Liver (tissue), 9 donors: ENCODE results near the gene DOCK8. TPM values are rescaled to one million over a fixed set of nuclear protein-coding genes. Genes with fewer than 3 reads are reported as not detected.

Experiments
- DNase-seq: peaks from one replicate; pipeline ENCODE4 v3.0.0-alpha.2; 2017; ENCODE audit warnings: low spot score
- H3K27ac ChIP-seq, 2 donors: one replicate each; pipeline ENCODE4 v1.7.0; 2013; ENCODE audit warnings: inconsistent platforms in 2 of 2, low read length in 2 of 2, control low read depth in 1 of 2, low read depth in 1 of 2, mild to moderate bottlenecking in 1 of 2
- H3K27me3 ChIP-seq, 4 donors: one replicate each; pipeline versions ENCODE4 v1.6.1 to v1.7.0; 2013; ENCODE audit warnings: low read length in 3 of 4, inconsistent platforms in 1 of 4, mild to moderate bottlenecking in 1 of 4, moderate library complexity in 1 of 4; ENCODE audit not compliant: control insufficient read depth in 4 of 4, insufficient read depth in 4 of 4
- H3K36me3 ChIP-seq, 4 donors: one replicate each; pipeline versions ENCODE4 v1.6.1 to v1.7.0; 2013; ENCODE audit warnings: low read length in 3 of 4, mild to moderate bottlenecking in 3 of 4, low read depth in 1 of 4, moderate library complexity in 1 of 4; ENCODE audit not compliant: control insufficient read depth in 4 of 4, insufficient read depth in 3 of 4
- H3K4me1 ChIP-seq, 4 donors: one replicate each; pipeline versions ENCODE4 v1.6.1 to v1.7.0; 2013; ENCODE audit warnings: low read length in 3 of 4, mild to moderate bottlenecking in 3 of 4, moderate library complexity in 1 of 4; ENCODE audit not compliant: control insufficient read depth in 4 of 4, insufficient read depth in 4 of 4
- H3K4me3 ChIP-seq, 3 donors: one replicate each; pipeline versions ENCODE4 v1.6.1 to v1.7.0; 2013; ENCODE audit warnings: low read length in 3 of 3, control low read depth in 1 of 3, low read depth in 1 of 3, mild to moderate bottlenecking in 1 of 3
- H3K9ac ChIP-seq, 2 donors: one replicate each; pipeline ENCODE4 v1.7.0; 2013; ENCODE audit warnings: low read length in 2 of 2, mild to moderate bottlenecking in 2 of 2, moderate library complexity in 2 of 2, control low read depth in 1 of 2, low read depth in 1 of 2
- H3K9me3 ChIP-seq, 4 donors: one replicate each; pipeline versions ENCODE4 v1.6.1 to v1.7.0; 2013; ENCODE audit warnings: low read length in 3 of 4; ENCODE audit not compliant: control insufficient read depth in 4 of 4
- ATF3 ChIP-seq: IDR thresholded peaks from 2 replicates; pipeline ENCODE4 v1.6.1; 2016; ENCODE audit warnings: antibody characterized with exemption
- EGR1 ChIP-seq, 2 donors: IDR thresholded peaks; 2 replicates each; pipeline ENCODE4 v1.6.1; 2016 to 2018; ENCODE audit warnings: antibody characterized with exemption in 2 of 2, low read depth in 2 of 2
- FOXA1 ChIP-seq: IDR thresholded peaks from 2 replicates; pipeline ENCODE4 v1.6.1; 2016; ENCODE audit warnings: antibody characterized with exemption
- FOXA2 ChIP-seq: IDR thresholded peaks from 2 replicates; pipeline ENCODE4 v1.6.1; 2016; ENCODE audit warnings: antibody characterized with exemption
- GABPA ChIP-seq, 2 donors: IDR thresholded peaks in 1 of 2; conservative IDR thresholded peaks in 1 of 2; 2 replicates each; pipeline ENCODE4 v1.6.1; 2016; ENCODE audit warnings: antibody characterized with exemption in 2 of 2, mild to moderate bottlenecking in 1 of 2, moderate library complexity in 1 of 2
- HNF4G ChIP-seq: IDR thresholded peaks from 2 replicates; pipeline ENCODE4 v1.6.1; 2016; ENCODE audit warnings: antibody characterized with exemption
- JUND ChIP-seq, 2 donors: IDR thresholded peaks; 2 replicates each; pipeline ENCODE4 v1.6.1; 2016; ENCODE audit warnings: antibody characterized with exemption in 2 of 2
- NR2F2 ChIP-seq: IDR thresholded peaks from 2 replicates; pipeline ENCODE4 v1.6.1; 2016; ENCODE audit warnings: antibody characterized with exemption
- RAD21 ChIP-seq, 2 donors: IDR thresholded peaks; 2 replicates each; pipeline ENCODE4 v1.6.1; 2016; ENCODE audit warnings: antibody characterized with exemption in 2 of 2, mild to moderate bottlenecking in 2 of 2
- REST ChIP-seq: IDR thresholded peaks from 2 replicates; pipeline ENCODE4 v1.6.1; 2016; ENCODE audit warnings: antibody characterized with exemption, mild to moderate bottlenecking
- SP1 ChIP-seq: IDR thresholded peaks from 2 replicates; pipeline ENCODE4 v1.6.1; 2018; ENCODE audit warnings: antibody characterized with exemption, mild to moderate bottlenecking
- TAF1 ChIP-seq: conservative IDR thresholded peaks from 2 replicates; pipeline ENCODE4 v1.6.1; 2016; ENCODE audit warnings: antibody characterized with exemption, mild to moderate bottlenecking
- YY1 ChIP-seq: IDR thresholded peaks from 2 replicates; pipeline ENCODE4 v1.6.1; 2016; ENCODE audit warnings: antibody characterized with exemption, mild to moderate bottlenecking
- WGBS: extraction: QIAGEN DNeasy Blood & Tissue Kit; methylation state at CpG from one replicate; pipeline ENCODE4 v1.1.7; 2013; 5-methylcytosine and 5-hydroxymethylcytosine counted together
- polyA plus RNA-seq, 2 donors: library from polyadenylated mRNA; stranded (reverse) in 1 of 2; unstranded in 1 of 2; fragments of 200-250 nt in 1 of 2; fragments of >200 nt in 1 of 2; fragmentation: Nextera tagmentation in 1 of 2; extraction: Ambion mirVana in 1 of 2; gene quantifications; one replicate each; pipeline versions ENCODE4 v1.2.1 to v1.2.3, GENCODE V29; 2013 to 2015
- total RNA-seq, 2 donors: library from RNA; depleted of rRNA; stranded (reverse); fragments of >200 nt; gene quantifications; one replicate each; pipeline ENCODE4 v1.2.3, GENCODE V29; 2014
- TF ChIP-seq, protein P1 (sequence below): fragments of 150-350 bp; IDR thresholded peaks from 2 replicates; pipeline ENCODE4 v1.5.1; 2017; ENCODE audit warnings: improper control_type of control experiment, low read depth, low read length; ENCODE audit not compliant: missing input control
- TF ChIP-seq, protein P2 (sequence below): IDR thresholded peaks from 2 replicates; pipeline ENCODE4 v1.6.1; 2016; ENCODE audit warnings: antibody characterized with exemption
- TF ChIP-seq, protein P3 (sequence below): IDR thresholded peaks from 2 replicates; pipeline ENCODE4 v1.6.1; 2016; ENCODE audit warnings: antibody characterized with exemption
- donor health status: healthy.
- donor health status: healthy.
- donor health status: healthy.
- donor health status: healthy.
- donor health status: healthy.

DOCK8 gene
- total and polyA plus RNA-seq, 4 donors, result 3.8 to 22.6 (median 7.4) TPM

DNA sequence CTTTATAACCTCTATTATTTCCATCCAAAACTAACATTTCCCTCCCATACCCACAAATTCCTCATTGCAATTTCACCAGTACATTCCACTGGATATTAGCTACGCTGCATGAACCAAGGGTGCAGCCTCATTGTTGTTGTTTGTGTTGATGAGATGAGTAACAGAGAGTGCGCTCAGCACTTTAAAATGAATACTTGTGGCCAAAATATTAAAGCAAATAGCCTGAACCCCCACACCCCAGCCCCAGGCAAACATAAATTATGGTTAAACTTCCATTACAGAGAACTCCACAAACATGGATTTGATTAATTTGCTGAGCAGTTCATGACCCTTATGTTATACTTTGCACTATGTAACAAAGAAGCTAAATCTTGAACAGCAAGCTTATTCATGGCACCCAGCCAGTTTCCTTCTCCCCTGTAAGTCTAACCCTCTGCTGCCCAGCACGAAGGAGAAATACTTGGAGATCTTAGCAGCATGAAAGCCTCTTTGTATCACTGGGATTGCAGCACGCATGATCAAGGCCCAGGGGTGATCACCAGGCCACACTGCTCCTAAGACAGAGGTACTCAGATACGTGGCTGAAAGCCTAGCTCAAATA, 205.0 kb downstream of the DOCK8 start:
- H3K36me3 ChIP-seq, result peaks cover 0 to 5% (median under 1%) of the 10 kb centered on the region in 4 donors
- H3K27ac ChIP-seq, result no peak overlapping the region
- TF ChIP-seq HNF4G (no peak), JUND (IDR thresholded peaks at IDR 0.05) (no peak), ATF3 (no peak)
- no peak overlapping the region for H3K4me3 ChIP-seq
- WGBS, result 89% methylated on average over 5 of the region's 5 CpGs
- no peak for DNase-seq
- H3K9ac ChIP-seq, result no peak overlapping the region
- H3K4me1 ChIP-seq, result no peaks in the 10 kb centered on the region
- H3K27me3 ChIP-seq, result peaks cover 0 to 6% (median 0%) of the 10 kb centered on the region in 4 donors
- no peaks in the 10 kb centered on the region for H3K9me3 ChIP-seq

GRCh38 chr9:421896-422295, 207.2 kb downstream of the DOCK8 start:
- H3K4me1 ChIP-seq, result no peaks in the 10 kb centered on the region
- no peak overlapping the region for H3K27ac ChIP-seq
- peaks cover 0 to 3% (median 0%) of the 10 kb centered on the region in 4 donors for H3K27me3 ChIP-seq
- no peaks in the 10 kb centered on the region for H3K9me3 ChIP-seq
- peaks cover 0 to 5% (median under 1%) of the 10 kb centered on the region in 4 donors for H3K36me3 ChIP-seq
- no peak for DNase-seq
- H3K4me3 ChIP-seq, result no peak overlapping the region
- TF ChIP-seq NR2F2 (no peak), ATF3 (no peak), FOXA2 (no peak), JUND (IDR thresholded peaks at IDR 0.05) (no peak), HNF4G (no peak), GABPA (IDR thresholded peaks at IDR 0.05 in 1 of 2, conservative IDR thresholded peaks at IDR 0.05 in 1 of 2) (no peak), EGR1 (IDR thresholded peaks at IDR 0.05; ENCODE audit: low read depth in 2 of 2) (no peak), TAF1 (no peak), REST (no peak), SP1 (no peak), FOXA1 (no peak), YY1 (no peak), RAD21 (IDR thresholded peaks at IDR 0.05) (no peak)
- TF ChIP-seq, protein P1, sequence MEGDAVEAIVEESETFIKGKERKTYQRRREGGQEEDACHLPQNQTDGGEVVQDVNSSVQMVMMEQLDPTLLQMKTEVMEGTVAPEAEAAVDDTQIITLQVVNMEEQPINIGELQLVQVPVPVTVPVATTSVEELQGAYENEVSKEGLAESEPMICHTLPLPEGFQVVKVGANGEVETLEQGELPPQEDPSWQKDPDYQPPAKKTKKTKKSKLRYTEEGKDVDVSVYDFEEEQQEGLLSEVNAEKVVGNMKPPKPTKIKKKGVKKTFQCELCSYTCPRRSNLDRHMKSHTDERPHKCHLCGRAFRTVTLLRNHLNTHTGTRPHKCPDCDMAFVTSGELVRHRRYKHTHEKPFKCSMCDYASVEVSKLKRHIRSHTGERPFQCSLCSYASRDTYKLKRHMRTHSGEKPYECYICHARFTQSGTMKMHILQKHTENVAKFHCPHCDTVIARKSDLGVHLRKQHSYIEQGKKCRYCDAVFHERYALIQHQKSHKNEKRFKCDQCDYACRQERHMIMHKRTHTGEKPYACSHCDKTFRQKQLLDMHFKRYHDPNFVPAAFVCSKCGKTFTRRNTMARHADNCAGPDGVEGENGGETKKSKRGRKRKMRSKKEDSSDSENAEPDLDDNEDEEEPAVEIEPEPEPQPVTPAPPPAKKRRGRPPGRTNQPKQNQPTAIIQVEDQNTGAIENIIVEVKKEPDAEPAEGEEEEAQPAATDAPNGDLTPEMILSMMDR, result no peak
- TF ChIP-seq, protein P2, sequence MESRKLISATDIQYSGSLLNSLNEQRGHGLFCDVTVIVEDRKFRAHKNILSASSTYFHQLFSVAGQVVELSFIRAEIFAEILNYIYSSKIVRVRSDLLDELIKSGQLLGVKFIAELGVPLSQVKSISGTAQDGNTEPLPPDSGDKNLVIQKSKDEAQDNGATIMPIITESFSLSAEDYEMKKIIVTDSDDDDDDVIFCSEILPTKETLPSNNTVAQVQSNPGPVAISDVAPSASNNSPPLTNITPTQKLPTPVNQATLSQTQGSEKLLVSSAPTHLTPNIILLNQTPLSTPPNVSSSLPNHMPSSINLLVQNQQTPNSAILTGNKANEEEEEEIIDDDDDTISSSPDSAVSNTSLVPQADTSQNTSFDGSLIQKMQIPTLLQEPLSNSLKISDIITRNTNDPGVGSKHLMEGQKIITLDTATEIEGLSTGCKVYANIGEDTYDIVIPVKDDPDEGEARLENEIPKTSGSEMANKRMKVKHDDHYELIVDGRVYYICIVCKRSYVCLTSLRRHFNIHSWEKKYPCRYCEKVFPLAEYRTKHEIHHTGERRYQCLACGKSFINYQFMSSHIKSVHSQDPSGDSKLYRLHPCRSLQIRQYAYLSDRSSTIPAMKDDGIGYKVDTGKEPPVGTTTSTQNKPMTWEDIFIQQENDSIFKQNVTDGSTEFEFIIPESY, result no peak
- TF ChIP-seq, protein P3, sequence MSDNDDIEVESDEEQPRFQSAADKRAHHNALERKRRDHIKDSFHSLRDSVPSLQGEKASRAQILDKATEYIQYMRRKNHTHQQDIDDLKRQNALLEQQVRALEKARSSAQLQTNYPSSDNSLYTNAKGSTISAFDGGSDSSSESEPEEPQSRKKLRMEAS, result no peak
- 90% methylated on average over 6 of the region's 6 CpGs for WGBS
- H3K9ac ChIP-seq, result no peak overlapping the region
